Natural killer cell (primary cell): ENCODE data around the gene DGCR8. TPM values are rescaled to one million over a fixed set of nuclear protein-coding genes. Genes with fewer than 3 reads are reported as not detected.

Experiments
- ATAC-seq, 3 donors: fragments of 150-1000 bp in 2 of 3; fragments of 200-7000 bp in 1 of 3; cut with Tn5 transposase; 1 replicate in 1 of 3; 2 replicates in 2 of 3; pipeline ENCODE4 v1.10.0; 2021; ENCODE audit warnings: mild to moderate bottlenecking in 2 of 3, moderate library complexity in 2 of 3
- DNase-seq, 2 donors: peaks; one replicate each; pipeline versions ENCODE4 v3.0.0 to v3.0.0-alpha.2; 2013 to 2021; ENCODE audit warnings: mixed read lengths in 1 of 2
- H3K27ac ChIP-seq: one replicate; pipeline ENCODE4 v1.5.1; 2013; ENCODE audit warnings: mild to moderate bottlenecking, low read length
- H3K27me3 ChIP-seq: one replicate; pipeline ENCODE4 v1.6.1; 2013; ENCODE audit warnings: low read length; ENCODE audit not compliant: control insufficient read depth, insufficient read depth
- H3K36me3 ChIP-seq: one replicate; pipeline ENCODE4 v1.6.1; 2013; ENCODE audit warnings: low read length; ENCODE audit not compliant: control insufficient read depth, insufficient read depth
- H3K4me1 ChIP-seq: one replicate; pipeline ENCODE4 v1.6.1; 2013; ENCODE audit warnings: low read length; ENCODE audit not compliant: control insufficient read depth, insufficient read depth
- H3K4me3 ChIP-seq: one replicate; pipeline ENCODE4 v1.5.1; 2013; ENCODE audit warnings: low read length
- H3K9me3 ChIP-seq: one replicate; pipeline ENCODE4 v1.6.1; 2013; ENCODE audit warnings: low read length; ENCODE audit not compliant: control insufficient read depth, insufficient read depth
- H3K27ac Mint-ChIP-seq, 2 donors: one replicate each; pipeline ENCODE4 v1.8.0; 2022; ENCODE audit warnings: mild to moderate bottlenecking in 2 of 2, mixed read lengths in 2 of 2, moderate library complexity in 1 of 2
- H3K27me3 Mint-ChIP-seq, 2 donors: one replicate each; pipeline ENCODE4 v1.8.0; 2022; ENCODE audit warnings: low read depth in 2 of 2, mixed read lengths in 2 of 2
- H3K36me3 Mint-ChIP-seq: one replicate; pipeline ENCODE4 v1.8.0; 2022; ENCODE audit warnings: mixed read lengths
- H3K4me1 Mint-ChIP-seq, 2 donors: one replicate each; pipeline ENCODE4 v1.8.0; 2022; ENCODE audit warnings: mixed read lengths in 2 of 2
- H3K4me3 Mint-ChIP-seq: one replicate; pipeline ENCODE4 v1.8.0; 2022; ENCODE audit warnings: mild to moderate bottlenecking, moderate library complexity, mixed read lengths
- H3K9me3 Mint-ChIP-seq, 2 donors: one replicate each; pipeline ENCODE4 v1.8.0; 2022; ENCODE audit warnings: mixed read lengths in 2 of 2
- CTCF ChIP-seq: fragments of 200-600 bp; IDR thresholded peaks from one replicate; pipeline ENCODE4 v1.8.0; 2022; ENCODE audit warnings: antibody characterized with exemption
- WGBS: methylation state at CpG from one replicate; pipeline ENCODE4 v1.1.7; 2013; ENCODE audit warnings: missing lambda C conversion rate; ENCODE audit not compliant: insufficient coverage; 5-methylcytosine and 5-hydroxymethylcytosine counted together
- intact Hi-C: fragments of 100-400 bp; cut with micrococcal nuclease; formaldehyde crosslinking; loops from one replicate; pipeline ENCODE4 v1.14.2; 2022
- total RNA-seq, 4 donors: library from RNA; stranded (reverse); fragments of 120-200 nt in 1 of 4; gene quantifications; one replicate each; pipeline versions ENCODE4 v1.2.3 to v1.2.4, GENCODE V29; 2013 to 2022

DGCR8 gene
- total RNA-seq, 3 donors from 2014 or later (not counting 1 experiment from before 2014, with no cell fraction given) = 45.3 to 64.7 (median 64.0) TPM

GRCh38 chr22:20093418-20094196 is 13.6 kb downstream of the DGCR8 start:
- WGBS = 96% methylated on average over 13 of the region's 13 CpGs
- Histone ChIP-seq H3K27me3 (no peaks in the 10 kb centered on the region), H3K4me1 (peaks cover 54% of the 10 kb centered on the region), H3K27ac (no peak overlapping the region), H3K4me3 (no peak overlapping the region), H3K9me3 (no peaks in the 10 kb centered on the region), H3K36me3 (peaks cover 88% of the 10 kb centered on the region)
- Mint-ChIP-seq H3K9me3 (no peaks in the 10 kb centered on the region), H3K4me1 (peaks cover 10 to 13% of the 10 kb centered on the region in 2 donors), H3K36me3 (peaks cover 12% of the 10 kb centered on the region), H3K27me3 (no peaks in the 10 kb centered on the region), H3K27ac (no peak overlapping the region), H3K4me3 (no peak overlapping the region)
- no peak for ATAC-seq
- no peak for TF ChIP-seq CTCF
- DNase-seq = no peak
- intact Hi-C loops = no loop called here

GRCh38 chr22:20094197-20094807 is 14.3 kb downstream of the DGCR8 start:
- TF ChIP-seq CTCF = no peak
- Mint-ChIP-seq H3K27ac (no peak overlapping the region), H3K9me3 (no peaks in the 10 kb centered on the region), H3K4me1 (peaks cover 13% of the 10 kb centered on the region in 2 donors), H3K4me3 (no peak overlapping the region), H3K36me3 (peaks cover 12% of the 10 kb centered on the region), H3K27me3 (no peaks in the 10 kb centered on the region)
- no peak for ATAC-seq
- intact Hi-C loops = no loop called here
- DNase-seq = no peak
- no peak overlapping the region for H3K27ac ChIP-seq
- 96% methylated on average over 15 of the region's 15 CpGs for WGBS
- H3K4me3 ChIP-seq = no peak overlapping the region
- H3K27me3 ChIP-seq = no peaks in the 10 kb centered on the region
- peaks cover 54% of the 10 kb centered on the region for H3K4me1 ChIP-seq
- peaks cover 91% of the 10 kb centered on the region for H3K36me3 ChIP-seq
- H3K9me3 ChIP-seq = no peaks in the 10 kb centered on the region

- no peaks in the 10 kb centered on the region for H3K27me3 Mint-ChIP-seq
- ATAC-seq (no peak), DNase-seq (no peak)
- H3K4me1 Mint-ChIP-seq = peaks cover 20 to 24% of the 10 kb centered on the region in 2 donors
- Histone ChIP-seq H3K4me3 (no peak overlapping the region), H3K27me3 (no peaks in the 10 kb centered on the region), H3K27ac (no peak overlapping the region), H3K9me3 (no peaks in the 10 kb centered on the region), H3K4me1 (peaks cover 54% of the 10 kb centered on the region), H3K36me3 (peaks cover 79% of the 10 kb centered on the region)
- H3K4me3 Mint-ChIP-seq = no peak overlapping the region
- H3K27ac Mint-ChIP-seq = no peak overlapping the region
- TF ChIP-seq CTCF = no peak
- WGBS = 89% methylated on average over 4 of the region's 4 CpGs
- intact Hi-C loops = no loop called here
- no peaks in the 10 kb centered on the region for H3K9me3 Mint-ChIP-seq
- peaks cover 12% of the 10 kb centered on the region for H3K36me3 Mint-ChIP-seq
Observed at GRCh38 chr22:20095521-20095920, 15.5 kb downstream of the DGCR8 start.
